Measurements from ENCODE around the gene MCMBP.
"Not testable (repeated sequence)": the region's sequence is repeated elsewhere in the genome, so short reads cannot be mapped to it uniquely, and the experiment has no call there.

The MCMBP gene

GRCh38 chr10:119827430-119827829 is 45.2 kb downstream of the MCMBP start:
- no peak for DNase-seq

- no peak for DNase-seq
Measured at GRCh38 chr10:119826771-119827170, 45.9 kb downstream of the MCMBP start.

GRCh38 chr10:119824299-119824698 is 48.3 kb downstream of the MCMBP start:
- DNase-seq = no peak

- DNase-seq = no peak
Measured at GRCh38 chr10:119821182-119821581, 51.5 kb downstream of the MCMBP start.

- DNase-seq = no peak
Measured at GRCh38 chr10:119818889-119819270, 53.8 kb downstream of the MCMBP start.

GRCh38 chr10:119817991-119818888 is 54.4 kb downstream of the MCMBP start:
- DNase-seq = no peak

- DNase-seq = no peak
Measured at GRCh38 chr10:119815671-119816070, 57.0 kb downstream of the MCMBP start.

- no peak for DNase-seq
Measured at GRCh38 chr10:119812684-119813083, 60.0 kb downstream of the MCMBP start.

- no peak for DNase-seq
Measured at GRCh38 chr10:119811122-119811521, 61.5 kb downstream of the MCMBP start.

- no peak for DNase-seq
Measured at GRCh38 chr10:119807960-119808697, 64.5 kb downstream of the MCMBP start.

GRCh38 chr10:119806334-119807130 is 66.1 kb downstream of the MCMBP start:
- DNase-seq = no peak

GRCh38 chr10:119805702-119806230 is 66.9 kb downstream of the MCMBP start:
- DNase-seq = no peak

GRCh38 chr10:119803264-119803663 is 69.4 kb downstream of the MCMBP start:
- no peak for DNase-seq

GRCh38 chr10:119801998-119802538 is 70.6 kb downstream of the MCMBP start:
- no peak for DNase-seq

GRCh38 chr10:119801176-119801575 is 71.5 kb downstream of the MCMBP start:
- DNase-seq = no peak

GRCh38 chr10:119796039-119796438 is 76.6 kb downstream of the MCMBP start:
- no peak for DNase-seq

- not testable (repeated sequence) for DNase-seq
Measured at GRCh38 chr10:119795101-119795500, 77.5 kb downstream of the MCMBP start.

- no peak for DNase-seq
Measured at GRCh38 chr10:119786117-119786769, 86.4 kb downstream of the MCMBP start.

- DNase-seq = no peak
Measured at GRCh38 chr10:119784340-119785067, 88.1 kb downstream of the MCMBP start.

- no peak for DNase-seq
Measured at GRCh38 chr10:119783665-119784027, 89.0 kb downstream of the MCMBP start.

- DNase-seq = no peak
Measured at GRCh38 chr10:119782981-119783664, 89.5 kb downstream of the MCMBP start.

Data from NCI-H524 treated with DMSO at 0.1 percent for 48 hours (cell line).